CD4-positive, CD25-positive, alpha-beta regulatory T cell (primary cell): Measurements from ENCODE around the gene NLRP5. TPM values are rescaled to one million over a fixed set of nuclear protein-coding genes. Genes with fewer than 3 reads are reported as not detected.

ENCODE experiments used
- ATAC-seq, 2 donors: fragments of 150-1000 bp; cut with Tn5 transposase; one replicate each; pipeline ENCODE4 v1.10.0; 2021; ENCODE audit warnings: low read depth in 2 of 2, moderate number of reproducible peaks in 2 of 2, moderate library complexity in 1 of 2
- DNase-seq, 3 donors: peaks; one replicate each; pipeline versions ENCODE4 v3.0.0 to v3.0.0-alpha.2; 2012 to 2022; ENCODE audit warnings: mixed read lengths in 1 of 3
- H3K27ac ChIP-seq: one replicate; pipeline ENCODE4 v1.7.0; 2013; ENCODE audit warnings: mild to moderate bottlenecking, low read length; ENCODE audit not compliant: insufficient read depth, poor library complexity, severe bottlenecking
- H3K27me3 ChIP-seq: one replicate; pipeline ENCODE4 v1.7.0; 2013; ENCODE audit warnings: low read length; ENCODE audit not compliant: control insufficient read depth, insufficient read depth
- H3K36me3 ChIP-seq: one replicate; pipeline ENCODE4 v1.7.0; 2013; ENCODE audit warnings: mild to moderate bottlenecking, low read length, moderate library complexity; ENCODE audit not compliant: control insufficient read depth, insufficient read depth
- H3K4me1 ChIP-seq: 2 replicates; pipeline ENCODE4 v1.7.0; 2013; ENCODE audit warnings: mild to moderate bottlenecking, low read length; ENCODE audit not compliant: insufficient read depth, control insufficient read depth, poor library complexity, severe bottlenecking
- H3K4me3 ChIP-seq: one replicate; pipeline ENCODE4 v1.7.0; 2013; ENCODE audit warnings: low read depth, mild to moderate bottlenecking, low read length, moderate library complexity
- H3K9me3 ChIP-seq, 2 experiments: 1 replicate in 1 of 2; 2 replicates in 1 of 2; pipeline ENCODE4 v1.7.0; 2013; ENCODE audit warnings: low read length in 2 of 2, mild to moderate bottlenecking in 1 of 2, moderate library complexity in 1 of 2; ENCODE audit not compliant: control insufficient read depth in 2 of 2
- H3K27ac Mint-ChIP-seq, 3 donors: one replicate each; pipeline ENCODE4 v1.8.0; 2020 to 2022; ENCODE audit warnings: mild to moderate bottlenecking in 3 of 3, mixed read lengths in 3 of 3, moderate library complexity in 2 of 3
- H3K27me3 Mint-ChIP-seq: one replicate; pipeline ENCODE4 v1.8.0; 2022; ENCODE audit warnings: mild to moderate bottlenecking, mixed read lengths
- H3K36me3 Mint-ChIP-seq: one replicate; pipeline ENCODE4 v1.8.0; 2020; ENCODE audit warnings: mixed read lengths
- H3K4me1 Mint-ChIP-seq, 4 donors: one replicate each; pipeline ENCODE4 v1.8.0; 2020 to 2022; ENCODE audit warnings: mixed read lengths in 4 of 4, mild to moderate bottlenecking in 1 of 4
- H3K4me3 Mint-ChIP-seq, 4 donors: one replicate each; pipeline ENCODE4 v1.8.0; 2020 to 2022; ENCODE audit warnings: mild to moderate bottlenecking in 4 of 4, mixed read lengths in 4 of 4, moderate library complexity in 3 of 4
- H3K9me3 Mint-ChIP-seq, 7 donors: one replicate each; pipeline ENCODE4 v1.8.0; 2020 to 2022; ENCODE audit warnings: mixed read lengths in 7 of 7, mild to moderate bottlenecking in 3 of 7, moderate library complexity in 2 of 7
- polyA plus RNA-seq, 4 donors: library from polyadenylated mRNA; unstranded; fragments of 300-500 nt; fragmentation: Illumina TruSeq; gene quantifications; one replicate each; pipeline ENCODE4 v1.2.3, GENCODE V29; 2021
- total RNA-seq: library from RNA; stranded (reverse); gene quantifications from one replicate; pipeline ENCODE4 v1.2.3, GENCODE V29; 2022

NLRP5 gene
- total and polyA plus RNA-seq, 5 donors from 2014 or later, result not detected

- H3K27me3 ChIP-seq, result no peaks in the 10 kb centered on the region
- Mint-ChIP-seq H3K4me3 (no peak overlapping the region), H3K9me3 (peaks cover 0 to 4% (median 1%) of the 10 kb centered on the region in 7 donors), H3K27ac (no peak overlapping the region), H3K27me3 (no peaks in the 10 kb centered on the region), H3K4me1 (no peaks in the 10 kb centered on the region), H3K36me3 (no peaks in the 10 kb centered on the region)
- H3K4me1 ChIP-seq, result no peaks in the 10 kb centered on the region
- ATAC-seq (no peak), DNase-seq (no peak)
- no peak overlapping the region for H3K27ac ChIP-seq
- no peaks in the 10 kb centered on the region for H3K9me3 ChIP-seq
- no peaks in the 10 kb centered on the region for H3K36me3 ChIP-seq
- no peak overlapping the region for H3K4me3 ChIP-seq
These were observed 24.4 kb upstream of the NLRP5 start for GRCh38 chr19:55962186-55962585.

- peaks cover 2 to 17% (median 4%) of the 10 kb centered on the region in 7 donors for H3K9me3 Mint-ChIP-seq
- no peaks in the 10 kb centered on the region for H3K36me3 Mint-ChIP-seq
- no peak for ATAC-seq
- H3K4me3 Mint-ChIP-seq, result no peak overlapping the region
- no peak for DNase-seq
- H3K4me3 ChIP-seq, result no peak overlapping the region
- no peak overlapping the region for H3K27ac ChIP-seq
- no peaks in the 10 kb centered on the region for H3K27me3 ChIP-seq
- H3K9me3 ChIP-seq, result peaks cover 0 to 2% of the 10 kb centered on the region in 2 experiments
- H3K27ac Mint-ChIP-seq, result no peak overlapping the region
- no peaks in the 10 kb centered on the region for H3K27me3 Mint-ChIP-seq
- H3K4me1 ChIP-seq, result no peaks in the 10 kb centered on the region
- H3K36me3 ChIP-seq, result no peaks in the 10 kb centered on the region
- H3K4me1 Mint-ChIP-seq, result no peaks in the 10 kb centered on the region
These were observed 12.6 kb upstream of the NLRP5 start for GRCh38 chr19:55973982-55974381.

- H3K27ac Mint-ChIP-seq, result no peak overlapping the region
- peaks cover 6% of the 10 kb centered on the region for H3K27me3 Mint-ChIP-seq
- H3K36me3 ChIP-seq, result no peaks in the 10 kb centered on the region
- no peaks in the 10 kb centered on the region for H3K27me3 ChIP-seq
- H3K36me3 Mint-ChIP-seq, result no peaks in the 10 kb centered on the region
- H3K4me1 ChIP-seq, result no peaks in the 10 kb centered on the region
- DNase-seq (no peak), ATAC-seq (no peak)
- H3K4me3 ChIP-seq, result no peak overlapping the region
- no peak overlapping the region for H3K4me3 Mint-ChIP-seq
- H3K9me3 ChIP-seq, result peaks cover 0 to 4% of the 10 kb centered on the region in 2 experiments
- peaks cover 0 to 12% (median 5%) of the 10 kb centered on the region in 7 donors for H3K9me3 Mint-ChIP-seq
- H3K4me1 Mint-ChIP-seq, result no peaks in the 10 kb centered on the region
- H3K27ac ChIP-seq, result no peak overlapping the region
These were observed 6.2 kb upstream of the NLRP5 start for GRCh38 chr19:55980415-55980814.

GRCh38 chr19:55985254-55985653, 1.3 kb upstream of the NLRP5 start:
- Mint-ChIP-seq H3K27me3 (no peaks in the 10 kb centered on the region), H3K27ac (no peak overlapping the region), H3K4me3 (no peak overlapping the region), H3K4me1 (no peaks in the 10 kb centered on the region), H3K9me3 (peaks cover 0 to 15% (median 0%) of the 10 kb centered on the region in 7 donors), H3K36me3 (no peaks in the 10 kb centered on the region)
- Histone ChIP-seq H3K36me3 (no peaks in the 10 kb centered on the region), H3K4me1 (no peaks in the 10 kb centered on the region), H3K9me3 (no peaks in the 10 kb centered on the region), H3K27ac (no peak overlapping the region), H3K27me3 (no peaks in the 10 kb centered on the region), H3K4me3 (no peak overlapping the region)
- ATAC-seq (no peak), DNase-seq (no peak)

GRCh38 chr19:55990831-55991230, 4.3 kb downstream of the NLRP5 start:
- Mint-ChIP-seq H3K36me3 (no peaks in the 10 kb centered on the region), H3K27ac (no peak overlapping the region), H3K27me3 (peaks cover 4% of the 10 kb centered on the region), H3K9me3 (peaks cover 0 to 18% (median 6%) of the 10 kb centered on the region in 7 donors), H3K4me1 (no peaks in the 10 kb centered on the region), H3K4me3 (no peak overlapping the region)
- H3K27me3 ChIP-seq, result no peaks in the 10 kb centered on the region
- no peaks in the 10 kb centered on the region for H3K4me1 ChIP-seq
- no peaks in the 10 kb centered on the region for H3K9me3 ChIP-seq
- no peak overlapping the region for H3K4me3 ChIP-seq
- DNase-seq (no peak), ATAC-seq (no peak)
- H3K36me3 ChIP-seq, result no peaks in the 10 kb centered on the region
- H3K27ac ChIP-seq, result no peak overlapping the region

GRCh38 chr19:55993492-55993891, 6.9 kb downstream of the NLRP5 start:
- Mint-ChIP-seq H3K9me3 (peaks cover 0 to 24% (median 7%) of the 10 kb centered on the region in 7 donors), H3K27me3 (peaks cover 4% of the 10 kb centered on the region), H3K27ac (no peak overlapping the region), H3K4me1 (no peaks in the 10 kb centered on the region), H3K36me3 (no peaks in the 10 kb centered on the region), H3K4me3 (no peak overlapping the region)
- no peak for ATAC-seq
- H3K27ac ChIP-seq, result no peak overlapping the region
- H3K36me3 ChIP-seq, result no peaks in the 10 kb centered on the region
- H3K9me3 ChIP-seq, result no peaks in the 10 kb centered on the region
- no peak for DNase-seq
- no peaks in the 10 kb centered on the region for H3K27me3 ChIP-seq
- H3K4me1 ChIP-seq, result no peaks in the 10 kb centered on the region
- no peak overlapping the region for H3K4me3 ChIP-seq

- H3K4me3 Mint-ChIP-seq, result no peak overlapping the region
- DNase-seq (no peak), ATAC-seq (no peak)
- H3K4me3 ChIP-seq, result no peak overlapping the region
- no peaks in the 10 kb centered on the region for H3K9me3 ChIP-seq
- no peak overlapping the region for H3K27ac Mint-ChIP-seq
- no peaks in the 10 kb centered on the region for H3K36me3 Mint-ChIP-seq
- H3K27me3 ChIP-seq, result no peaks in the 10 kb centered on the region
- no peaks in the 10 kb centered on the region for H3K4me1 Mint-ChIP-seq
- no peak overlapping the region for H3K27ac ChIP-seq
- H3K9me3 Mint-ChIP-seq, result peaks cover 0 to 22% (median 5%) of the 10 kb centered on the region in 7 donors
- H3K27me3 Mint-ChIP-seq, result no peaks in the 10 kb centered on the region
- no peaks in the 10 kb centered on the region for H3K4me1 ChIP-seq
- no peaks in the 10 kb centered on the region for H3K36me3 ChIP-seq
These were observed 28.2 kb downstream of the NLRP5 start for GRCh38 chr19:56014765-56015164.

GRCh38 chr19:56015756-56016155, 29.2 kb downstream of the NLRP5 start:
- no peak overlapping the region for H3K4me3 ChIP-seq
- no peak overlapping the region for H3K27ac ChIP-seq
- Mint-ChIP-seq H3K4me1 (no peaks in the 10 kb centered on the region), H3K36me3 (no peaks in the 10 kb centered on the region), H3K4me3 (no peak overlapping the region), H3K9me3 (peaks cover 0 to 21% (median 5%) of the 10 kb centered on the region in 7 donors), H3K27me3 (no peaks in the 10 kb centered on the region), H3K27ac (no peak overlapping the region)
- no peak for DNase-seq
- H3K4me1 ChIP-seq, result no peaks in the 10 kb centered on the region
- H3K36me3 ChIP-seq, result no peaks in the 10 kb centered on the region
- no peaks in the 10 kb centered on the region for H3K27me3 ChIP-seq
- no peaks in the 10 kb centered on the region for H3K9me3 ChIP-seq
- ATAC-seq, result no peak
